ENCODE data around the gene OGFOD2.

OGFOD2 gene

GRCh38 chr12:123021688-123022604 lies 46.9 kb downstream of the OGFOD2 start:
- no peak overlapping the region for H3K4me3 ChIP-seq (ENCODE audit: low read depth, low read length)
- TF ChIP-seq CTCF (IDR thresholded peaks at IDR 0.05; ENCODE audit: low read depth, low read length), result no peak

GRCh38 chr12:123022846-123023245 lies 47.8 kb downstream of the OGFOD2 start:
- no peak for TF ChIP-seq CTCF (IDR thresholded peaks at IDR 0.05; ENCODE audit: low read depth, low read length)
- no peak overlapping the region for H3K4me3 ChIP-seq (ENCODE audit: low read depth, low read length)

GRCh38 chr12:123024819-123025391 lies 49.9 kb downstream of the OGFOD2 start:
- H3K4me3 ChIP-seq (ENCODE audit: low read depth, low read length), result no peak overlapping the region
- TF ChIP-seq CTCF (IDR thresholded peaks at IDR 0.05; ENCODE audit: low read depth, low read length), result no peak

GRCh38 chr12:123026094-123026853 lies 51.2 kb downstream of the OGFOD2 start:
- TF ChIP-seq CTCF (IDR thresholded peaks at IDR 0.05; ENCODE audit: low read depth, low read length), result no peak
- no peak overlapping the region for H3K4me3 ChIP-seq (ENCODE audit: low read depth, low read length)

- no peak overlapping the region for H3K4me3 ChIP-seq (ENCODE audit: low read depth, low read length)
- TF ChIP-seq CTCF (IDR thresholded peaks at IDR 0.05; ENCODE audit: low read depth, low read length), result no peak
These were observed 52.8 kb downstream of the OGFOD2 start for GRCh38 chr12:123027726-123028445.

- no peak overlapping the region for H3K4me3 ChIP-seq (ENCODE audit: low read depth, low read length)
- TF ChIP-seq CTCF (IDR thresholded peaks at IDR 0.05; ENCODE audit: low read depth, low read length), result no peak
These were observed 53.4 kb downstream of the OGFOD2 start for GRCh38 chr12:123028475-123028874.
